HCT116 (cell line): ENCODE measurements around the gene SERHL2. TPM values are rescaled to one million over a fixed set of nuclear protein-coding genes. Genes with fewer than 3 reads are reported as not detected.

Experiments used
- ATAC-seq: fragments of 200-7000 bp; cut with Tn5 transposase; 2 replicates; pipeline ENCODE4 v1.9.1; 2020; ENCODE audit warnings: mild to moderate bottlenecking, moderate library complexity
- Bru-seq: library from RNA; stranded (reverse); fragments of 400-500 nt; gene quantifications from one replicate; lab custom pipeline; 2021; lab: Mats Ljungman, UMichigan
- BruChase-seq, 2 experiments: library from RNA; stranded (reverse); fragments of 400-500 nt; gene quantifications; one replicate each; lab custom pipeline; 2021; lab: Mats Ljungman, UMichigan
- BruUV-seq: library from RNA; stranded (reverse); fragments of 400-500 nt; replicated peaks from 2 replicates; lab custom pipeline; 2021; lab: Mats Ljungman, UMichigan
- CTCF ChIA-PET: fragments of 300-600 bp; sonication (Branson Sonifier 250); formaldehyde crosslinking; loops from one replicate; lab custom pipeline; 2021; ENCODE audit warnings: antibody characterized with exemption; lab: Charles Lee
- POLR2A ChIA-PET: fragments of 300-600, 350-600 bp; sonication (Branson Sonifier 250); formaldehyde crosslinking; loops from one replicate; lab custom pipeline; 2021; ENCODE audit warnings: antibody characterized with exemption; lab: Charles Lee
- RAD21 ChIA-PET, 2 experiments: fragments of 300-600 bp; sonication (Branson Sonifier 250); formaldehyde crosslinking; loops; one replicate each; lab custom pipeline; 2023; ENCODE audit warnings: low total read pairs in 2 of 2; ENCODE audit not compliant: uncharacterized antibody in 2 of 2, unreplicated experiment in 2 of 2, low non-redundant PET in 1 of 2; lab: Charles Lee
- DNase-seq: peaks from one replicate; pipeline ENCODE4 v3.0.0-alpha.2; 2010; ENCODE audit warnings: low read depth, low spot score
- H2AFZ ChIP-seq: fragments of 200-600 bp; shearing (Covaris generic), sonication (generic); 2 replicates; pipeline ENCODE4 v1.6.1; 2017; ENCODE audit warnings: low read depth, mixed run types, mixed read lengths, antibody characterized with exemption, low read length; ENCODE audit not compliant: poor library complexity, severe bottlenecking
- H3K27ac ChIP-seq: 2 replicates; pipeline ENCODE4 v1.5.1; 2012; ENCODE audit warnings: low read depth, low read length
- H3K27me3 ChIP-seq: fragments of 200-600 bp; sonication (generic); 2 replicates; pipeline ENCODE4 v1.6.1; 2016; ENCODE audit warnings: mixed run types, low read length, mixed read lengths; ENCODE audit not compliant: insufficient read depth
- H3K36me3 ChIP-seq, 2 experiments: fragments of 200-500 bp in 1 of 2; fragments of 200-600 bp in 1 of 2; sonication (Bioruptor generic) in 1 of 2; sonication (generic) in 1 of 2; 2 replicates each; pipeline versions ENCODE4 v1.5.1 to v1.6.1; 2014 to 2016; ENCODE audit warnings: low read length in 2 of 2, inconsistent platforms in 1 of 2, mixed read lengths in 1 of 2, mixed run types in 1 of 2; ENCODE audit not compliant: insufficient read depth in 2 of 2, control insufficient read depth in 1 of 2
- H3K4me1 ChIP-seq, 2 experiments: fragments of 200-600 bp in 1 of 2; sonication (generic) in 1 of 2; 2 replicates each; pipeline versions ENCODE4 v1.5.1 to v1.6.1; 2012 to 2017; ENCODE audit warnings: low read length in 2 of 2, inconsistent platforms in 1 of 2, mild to moderate bottlenecking in 1 of 2, mixed read lengths in 1 of 2, mixed run types in 1 of 2, moderate library complexity in 1 of 2; ENCODE audit not compliant: insufficient read depth in 2 of 2, control insufficient read depth in 1 of 2
- H3K4me2 ChIP-seq: fragments of 200-600 bp; sonication (generic); 2 replicates; pipeline ENCODE4 v1.6.1; 2017; ENCODE audit warnings: mixed run types, low read length, mixed read lengths
- H3K4me3 ChIP-seq, 2 experiments: fragments of 200-600 bp in 1 of 2; sonication (generic) in 1 of 2; replicated peaks in 1 of 2; 2 replicates each; pipeline ENCODE4 v1.5.1; 2011 to 2016; ENCODE audit warnings: low read length in 2 of 2, control low read depth in 1 of 2, low read depth in 1 of 2, mild to moderate bottlenecking in 1 of 2, mixed read lengths in 1 of 2, mixed run types in 1 of 2
- H3K79me2 ChIP-seq: fragments of 200-600 bp; sonication (generic); 2 replicates; pipeline ENCODE4 v1.6.1; 2017; ENCODE audit warnings: mild to moderate bottlenecking, mixed run types, low read length, moderate library complexity, mixed read lengths; ENCODE audit not compliant: insufficient read depth
- H3K9ac ChIP-seq: fragments of 200-600 bp; sonication (generic); 2 replicates; pipeline ENCODE4 v1.6.1; 2016; ENCODE audit warnings: low read length, mixed read lengths
- H3K9me2 ChIP-seq: fragments of 200-600 bp; sonication (generic), shearing (Covaris generic); 2 replicates; pipeline ENCODE4 v1.6.1; 2017; ENCODE audit warnings: mixed run types, mild to moderate bottlenecking, moderate library complexity; ENCODE audit not compliant: insufficient read depth
- H3K9me3 ChIP-seq, 2 experiments: fragments of 200-500 bp in 1 of 2; fragments of 200-600 bp in 1 of 2; sonication (Bioruptor generic) in 1 of 2; sonication (generic) in 1 of 2; 2 replicates each; pipeline ENCODE4 v1.6.1; 2014 to 2017; ENCODE audit warnings: low read length in 2 of 2, mixed read lengths in 2 of 2, inconsistent platforms in 1 of 2, low read depth in 1 of 2, mild to moderate bottlenecking in 1 of 2, mixed run types in 1 of 2, moderate library complexity in 1 of 2; ENCODE audit not compliant: control insufficient read depth in 1 of 2, insufficient read depth in 1 of 2
- H4K20me1 ChIP-seq: fragments of 200-600 bp; sonication (generic), shearing (Covaris generic); 2 replicates; pipeline ENCODE4 v1.6.1; 2017; ENCODE audit warnings: mixed run types, mild to moderate bottlenecking, moderate library complexity; ENCODE audit not compliant: insufficient read depth
- CEBPB ChIP-seq: IDR thresholded peaks from 2 replicates; pipeline ENCODE4 v1.6.1; 2012; ENCODE audit warnings: low read depth
- ELF1 ChIP-seq: IDR thresholded peaks from 2 replicates; pipeline ENCODE4 v1.6.1; 2012; ENCODE audit warnings: low read depth, borderline replicate concordance
- EZH2 ChIP-seq: fragments of 200-600 bp; sonication (generic); IDR thresholded peaks from 2 replicates; pipeline ENCODE4 v1.6.1; 2017; ENCODE audit warnings: antibody characterized with exemption, mixed run types
- EZH2phosphoT487 ChIP-seq: fragments of 200-600 bp; IDR thresholded peaks from 2 replicates; pipeline ENCODE4 v1.6.1; 2018; ENCODE audit warnings: antibody characterized with exemption, borderline replicate concordance
- FOSL1 ChIP-seq: IDR thresholded peaks from 2 replicates; pipeline ENCODE4 v1.6.1; 2012; ENCODE audit warnings: low read depth
- JUND ChIP-seq: IDR thresholded peaks from 2 replicates; pipeline ENCODE4 v1.6.1; 2012
- SIN3A ChIP-seq: IDR thresholded peaks from 2 replicates; pipeline ENCODE4 v1.6.1; 2012; ENCODE audit warnings: low read depth
- TCF7L2 ChIP-seq: IDR thresholded peaks from 2 replicates; pipeline ENCODE4 v1.7.0; 2011; ENCODE audit warnings: borderline replicate concordance, inconsistent platforms; ENCODE audit not compliant: insufficient read depth, insufficient read length; ENCODE audit errors: extremely low read depth
- YY1 ChIP-seq: IDR thresholded peaks from 2 replicates; pipeline ENCODE4 v1.6.1; 2011; ENCODE audit warnings: low read length, low read depth, moderate library complexity, mild to moderate bottlenecking; ENCODE audit not compliant: insufficient replicate concordance; ENCODE audit errors: extremely low read depth
- ZFX ChIP-seq: fragments of 450-650 bp; IDR thresholded peaks from 2 replicates; pipeline ENCODE4 v1.6.1; 2017
- ZNF274 ChIP-seq: fragments of 200-500 bp; sonication (Bioruptor generic); IDR thresholded peaks from 2 replicates; pipeline ENCODE4 v1.6.1; 2014; ENCODE audit warnings: mild to moderate bottlenecking, low read depth, low read length, inconsistent platforms
- intact Hi-C: fragments of 100-400 bp; cut with micrococcal nuclease; formaldehyde crosslinking; loops from 2 replicates; pipeline ENCODE4 v1.10.0; 2022
- long read RNA-seq: library from polyadenylated mRNA; unstranded; transcript quantifications from one replicate; pipeline ENCODE4 v2.0.0, GENCODE V29; 2021; ENCODE audit not compliant: unreplicated experiment
- polyA plus RNA-seq: library from polyadenylated mRNA; unstranded; fragments of >200 nt; gene quantifications from 2 replicates; pipeline ENCODE4 v1.2.1, GENCODE V29; 2012; ENCODE audit warnings: missing spikeins
- total RNA-seq: library from RNA; stranded (reverse); gene quantifications from one replicate; pipeline ENCODE4 v1.2.1, GENCODE V29; 2021; ENCODE audit not compliant: unreplicated experiment
- TF ChIP-seq, protein P1 (sequence below): IDR thresholded peaks from 2 replicates; pipeline ENCODE4 v1.6.1; 2012
- TF ChIP-seq, protein P2 (sequence below), 3 experiments: fragments of 200-600 bp in 1 of 3; sonication (generic) in 1 of 3; IDR thresholded peaks in 2 of 3; conservative IDR thresholded peaks in 1 of 3; 2 replicates each; pipeline ENCODE4 v1.5.1; 2012 to 2017; ENCODE audit warnings: low read depth in 2 of 3, low read length in 2 of 3, antibody characterized with exemption in 1 of 3, borderline replicate concordance in 1 of 3, control low read depth in 1 of 3, mild to moderate bottlenecking in 1 of 3, mixed read lengths in 1 of 3, mixed run types in 1 of 3, moderate library complexity in 1 of 3; ENCODE audit not compliant: insufficient read depth in 1 of 3
- TF ChIP-seq, protein P3 (sequence below): IDR thresholded peaks from 2 replicates; pipeline ENCODE4 v1.6.1; 2011; ENCODE audit warnings: mild to moderate bottlenecking, low read length, moderate library complexity; ENCODE audit not compliant: insufficient replicate concordance; ENCODE audit errors: extremely low read depth
- TF ChIP-seq, protein P4 (sequence below): IDR thresholded peaks from 2 replicates; pipeline ENCODE4 v1.6.1; 2012; ENCODE audit warnings: low read depth

SERHL2 gene, protein sequence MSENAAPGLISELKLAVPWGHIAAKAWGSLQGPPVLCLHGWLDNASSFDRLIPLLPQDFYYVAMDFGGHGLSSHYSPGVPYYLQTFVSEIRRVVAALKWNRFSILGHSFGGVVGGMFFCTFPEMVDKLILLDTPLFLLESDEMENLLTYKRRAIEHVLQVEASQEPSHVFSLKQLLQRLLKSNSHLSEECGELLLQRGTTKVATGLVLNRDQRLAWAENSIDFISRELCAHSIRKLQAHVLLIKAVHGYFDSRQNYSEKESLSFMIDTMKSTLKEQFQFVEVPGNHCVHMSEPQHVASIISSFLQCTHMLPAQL
- total RNA-seq: not detected
- 0.54 and 0.91 TPM in 2 replicates for polyA plus RNA-seq
- percentile 2 among the genes with signal in this experiment for Bru-seq, nascent RNA
- percentile 11 among the genes with signal in this experiment for BruChase-seq, experiment 1, labeled RNA remaining after a 6-hour chase
- percentile 7 among the genes with signal in this experiment for BruChase-seq, experiment 2, labeled RNA remaining after a 2-hour chase
- long read RNA-seq, partial matches to known transcripts: 0 of 9 reads
- long read RNA-seq, other reads (novel, unspliced or antisense): 9 of 9 reads

DNA sequence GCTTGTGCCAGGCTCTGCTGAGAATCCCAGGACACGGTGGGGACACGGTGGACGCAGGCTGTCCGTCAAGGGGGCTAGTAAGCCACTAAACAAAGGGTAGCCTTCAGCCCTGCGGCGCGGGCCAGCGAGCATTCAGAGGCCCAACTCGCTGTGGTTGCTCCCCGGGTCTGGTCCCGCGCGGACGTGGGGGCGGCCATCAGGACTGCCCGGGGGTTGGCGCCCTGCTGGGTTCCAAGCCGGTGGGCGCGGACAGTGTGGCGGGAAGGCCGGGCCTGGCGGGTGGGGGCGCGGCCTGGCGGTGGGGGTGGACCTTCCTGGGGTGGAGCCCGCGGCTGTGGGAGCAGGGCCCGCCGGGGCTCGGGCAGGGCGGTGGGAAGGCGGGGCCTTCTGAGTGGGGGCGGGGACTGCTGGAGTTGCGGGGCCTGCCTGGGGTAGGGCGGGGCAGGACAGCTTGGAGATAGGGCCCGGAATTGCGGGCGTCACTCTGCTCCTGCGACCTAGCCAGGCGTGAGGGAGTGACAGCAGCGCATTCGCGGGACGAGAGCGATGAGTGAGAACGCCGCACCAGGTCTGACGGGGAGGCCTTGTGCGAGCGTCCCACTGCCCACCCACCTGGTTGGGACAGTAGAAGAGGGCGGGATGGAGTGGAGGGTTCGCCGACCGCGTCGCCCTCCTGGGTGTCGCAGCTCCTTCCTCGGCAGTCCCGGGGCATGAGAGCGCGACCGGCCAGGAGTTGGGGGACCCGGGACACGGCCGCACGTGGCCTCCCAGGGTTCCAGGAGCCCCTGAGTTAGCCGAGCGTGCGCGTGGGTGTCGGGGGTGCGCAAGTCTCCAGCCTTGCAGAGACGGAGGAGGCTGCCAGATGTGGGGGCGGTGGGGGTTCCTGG is at the start of gene SERHL2:
SERHL2 (plus strand) TSS at position 482 of the 887 bp plus-strand sequence; CDS start at position 547, 65 bp downstream.
- Histone ChIP-seq H3K79me2 (no peaks in the 10 kb centered on the region), H3K36me3 (no peaks in the 10 kb centered on the region), H2AFZ (no peak within 1 kb of the TSS), H3K9ac (no peak within 1 kb of the TSS), H3K4me1 (peaks cover 0 to 4% of the 10 kb centered on the region in 2 experiments; a peak in 1 of 4 replicates), H3K27me3 (no peaks in the 10 kb centered on the region), H3K9me3 (no peaks in the 10 kb centered on the region), H3K27ac (no peak within 1 kb of the TSS), H4K20me1 (no peaks in the 10 kb centered on the region), H3K4me2 (no peak within 1 kb of the TSS), H3K4me3 (no peak within 1 kb of the TSS), H3K9me2 (no peaks in the 10 kb centered on the region)
- intact Hi-C loops: no loop called here
- peak; percentile 73 for ATAC-seq
- no TSS peak for BruUV-seq
- no peak for DNase-seq
- POLR2A ChIA-PET: no interaction called here
- RAD21 ChIA-PET: no interaction called here
- CTCF ChIA-PET: no interaction called here
- TF ChIP-seq ZFX (no peak), TCF7L2 (no peak), EZH2phosphoT487 (no peak), EZH2 (no peak), ZNF274 (no peak), YY1 (no peak), FOSL1 (no peak), JUND (no peak), SIN3A (no peak), CEBPB (no peak), ELF1 (no peak)
- TF ChIP-seq, protein P1, sequence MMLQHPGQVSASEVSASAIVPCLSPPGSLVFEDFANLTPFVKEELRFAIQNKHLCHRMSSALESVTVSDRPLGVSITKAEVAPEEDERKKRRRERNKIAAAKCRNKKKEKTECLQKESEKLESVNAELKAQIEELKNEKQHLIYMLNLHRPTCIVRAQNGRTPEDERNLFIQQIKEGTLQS: no peak
- TF ChIP-seq, protein P2, sequence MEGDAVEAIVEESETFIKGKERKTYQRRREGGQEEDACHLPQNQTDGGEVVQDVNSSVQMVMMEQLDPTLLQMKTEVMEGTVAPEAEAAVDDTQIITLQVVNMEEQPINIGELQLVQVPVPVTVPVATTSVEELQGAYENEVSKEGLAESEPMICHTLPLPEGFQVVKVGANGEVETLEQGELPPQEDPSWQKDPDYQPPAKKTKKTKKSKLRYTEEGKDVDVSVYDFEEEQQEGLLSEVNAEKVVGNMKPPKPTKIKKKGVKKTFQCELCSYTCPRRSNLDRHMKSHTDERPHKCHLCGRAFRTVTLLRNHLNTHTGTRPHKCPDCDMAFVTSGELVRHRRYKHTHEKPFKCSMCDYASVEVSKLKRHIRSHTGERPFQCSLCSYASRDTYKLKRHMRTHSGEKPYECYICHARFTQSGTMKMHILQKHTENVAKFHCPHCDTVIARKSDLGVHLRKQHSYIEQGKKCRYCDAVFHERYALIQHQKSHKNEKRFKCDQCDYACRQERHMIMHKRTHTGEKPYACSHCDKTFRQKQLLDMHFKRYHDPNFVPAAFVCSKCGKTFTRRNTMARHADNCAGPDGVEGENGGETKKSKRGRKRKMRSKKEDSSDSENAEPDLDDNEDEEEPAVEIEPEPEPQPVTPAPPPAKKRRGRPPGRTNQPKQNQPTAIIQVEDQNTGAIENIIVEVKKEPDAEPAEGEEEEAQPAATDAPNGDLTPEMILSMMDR (IDR thresholded peaks at IDR 0.05 in 2 of 3, conservative IDR thresholded peaks at IDR 0.05 in 1 of 3; ENCODE audit: borderline replicate concordance in 1 of 3, insufficient read depth in 1 of 3, low read depth in 2 of 3, low read length in 2 of 3): no peak
- TF ChIP-seq, protein P3, sequence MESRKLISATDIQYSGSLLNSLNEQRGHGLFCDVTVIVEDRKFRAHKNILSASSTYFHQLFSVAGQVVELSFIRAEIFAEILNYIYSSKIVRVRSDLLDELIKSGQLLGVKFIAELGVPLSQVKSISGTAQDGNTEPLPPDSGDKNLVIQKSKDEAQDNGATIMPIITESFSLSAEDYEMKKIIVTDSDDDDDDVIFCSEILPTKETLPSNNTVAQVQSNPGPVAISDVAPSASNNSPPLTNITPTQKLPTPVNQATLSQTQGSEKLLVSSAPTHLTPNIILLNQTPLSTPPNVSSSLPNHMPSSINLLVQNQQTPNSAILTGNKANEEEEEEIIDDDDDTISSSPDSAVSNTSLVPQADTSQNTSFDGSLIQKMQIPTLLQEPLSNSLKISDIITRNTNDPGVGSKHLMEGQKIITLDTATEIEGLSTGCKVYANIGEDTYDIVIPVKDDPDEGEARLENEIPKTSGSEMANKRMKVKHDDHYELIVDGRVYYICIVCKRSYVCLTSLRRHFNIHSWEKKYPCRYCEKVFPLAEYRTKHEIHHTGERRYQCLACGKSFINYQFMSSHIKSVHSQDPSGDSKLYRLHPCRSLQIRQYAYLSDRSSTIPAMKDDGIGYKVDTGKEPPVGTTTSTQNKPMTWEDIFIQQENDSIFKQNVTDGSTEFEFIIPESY: no peak
- TF ChIP-seq, protein P4, sequence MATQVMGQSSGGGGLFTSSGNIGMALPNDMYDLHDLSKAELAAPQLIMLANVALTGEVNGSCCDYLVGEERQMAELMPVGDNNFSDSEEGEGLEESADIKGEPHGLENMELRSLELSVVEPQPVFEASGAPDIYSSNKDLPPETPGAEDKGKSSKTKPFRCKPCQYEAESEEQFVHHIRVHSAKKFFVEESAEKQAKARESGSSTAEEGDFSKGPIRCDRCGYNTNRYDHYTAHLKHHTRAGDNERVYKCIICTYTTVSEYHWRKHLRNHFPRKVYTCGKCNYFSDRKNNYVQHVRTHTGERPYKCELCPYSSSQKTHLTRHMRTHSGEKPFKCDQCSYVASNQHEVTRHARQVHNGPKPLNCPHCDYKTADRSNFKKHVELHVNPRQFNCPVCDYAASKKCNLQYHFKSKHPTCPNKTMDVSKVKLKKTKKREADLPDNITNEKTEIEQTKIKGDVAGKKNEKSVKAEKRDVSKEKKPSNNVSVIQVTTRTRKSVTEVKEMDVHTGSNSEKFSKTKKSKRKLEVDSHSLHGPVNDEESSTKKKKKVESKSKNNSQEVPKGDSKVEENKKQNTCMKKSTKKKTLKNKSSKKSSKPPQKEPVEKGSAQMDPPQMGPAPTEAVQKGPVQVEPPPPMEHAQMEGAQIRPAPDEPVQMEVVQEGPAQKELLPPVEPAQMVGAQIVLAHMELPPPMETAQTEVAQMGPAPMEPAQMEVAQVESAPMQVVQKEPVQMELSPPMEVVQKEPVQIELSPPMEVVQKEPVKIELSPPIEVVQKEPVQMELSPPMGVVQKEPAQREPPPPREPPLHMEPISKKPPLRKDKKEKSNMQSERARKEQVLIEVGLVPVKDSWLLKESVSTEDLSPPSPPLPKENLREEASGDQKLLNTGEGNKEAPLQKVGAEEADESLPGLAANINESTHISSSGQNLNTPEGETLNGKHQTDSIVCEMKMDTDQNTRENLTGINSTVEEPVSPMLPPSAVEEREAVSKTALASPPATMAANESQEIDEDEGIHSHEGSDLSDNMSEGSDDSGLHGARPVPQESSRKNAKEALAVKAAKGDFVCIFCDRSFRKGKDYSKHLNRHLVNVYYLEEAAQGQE: no peak
